GDM1 (cell line): Measurements from ENCODE around the gene CYP2D6.

Source experiments
- DNase-seq: peaks from one replicate; lab custom pipeline; 2025; lab: John Stamatoyannopoulos, UW

Gene CYP2D6

DNA sequence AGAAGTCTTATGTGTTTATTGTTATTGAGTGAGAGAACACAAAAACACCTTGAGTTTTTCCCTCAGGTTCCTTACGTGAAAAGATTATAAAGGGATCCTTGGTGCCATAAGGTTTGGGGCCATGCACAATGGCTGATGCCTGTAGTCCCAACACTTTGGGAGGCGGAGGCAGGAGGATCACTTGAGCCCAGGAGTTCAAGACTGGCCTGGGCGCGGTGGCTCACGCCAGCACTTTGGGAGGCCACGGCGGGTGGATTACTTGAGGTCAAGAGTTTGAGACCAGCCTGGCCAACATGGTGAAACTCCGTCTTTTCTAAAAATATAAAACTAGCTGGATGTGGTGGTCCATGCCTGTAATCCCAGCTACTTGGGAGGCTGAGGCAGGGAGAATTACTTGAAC lies 45.7 kb downstream of the CYP2D6 start:
- no peak for DNase-seq

DNA sequence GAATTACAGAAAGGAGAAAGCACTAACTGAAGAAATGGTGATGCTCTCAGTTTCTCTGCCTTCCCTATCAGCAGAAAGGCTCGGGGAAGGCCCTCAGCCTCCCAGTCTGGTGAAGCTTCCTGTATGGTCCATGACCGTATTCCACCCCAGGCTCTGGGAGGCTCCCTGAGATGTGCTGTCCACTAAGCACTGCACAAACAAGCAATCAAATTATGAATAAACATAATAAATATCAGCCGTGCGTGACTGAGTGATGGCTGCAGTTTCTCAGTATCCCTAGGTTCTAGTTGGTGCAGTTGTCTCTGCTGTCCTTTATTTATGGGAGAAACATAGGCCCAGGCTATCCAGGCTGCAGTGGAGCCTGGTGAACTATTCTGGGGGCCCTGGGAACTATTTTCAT lies 47.5 kb downstream of the CYP2D6 start:
- DNase-seq = no peak

DNA sequence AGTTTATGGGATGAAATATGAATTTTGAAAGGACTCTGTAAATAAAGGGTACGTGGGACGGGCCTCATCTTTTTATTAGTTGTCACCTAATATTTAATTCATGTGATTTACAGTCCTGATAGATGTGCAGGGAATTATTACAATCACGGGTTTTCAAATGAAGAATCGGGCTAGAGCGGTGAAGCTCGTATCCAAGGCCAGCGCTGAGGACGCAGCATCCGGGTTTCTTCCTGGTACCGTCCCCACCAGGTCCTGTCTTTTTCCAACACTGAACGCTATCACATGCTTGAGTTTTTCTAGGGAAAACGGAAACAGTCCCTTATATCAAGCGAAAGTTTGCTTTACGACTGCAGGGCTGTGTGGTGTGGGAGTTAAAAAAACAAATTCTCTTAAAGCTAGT lies 50.3 kb downstream of the CYP2D6 start:
- DNase-seq = no peak

DNA sequence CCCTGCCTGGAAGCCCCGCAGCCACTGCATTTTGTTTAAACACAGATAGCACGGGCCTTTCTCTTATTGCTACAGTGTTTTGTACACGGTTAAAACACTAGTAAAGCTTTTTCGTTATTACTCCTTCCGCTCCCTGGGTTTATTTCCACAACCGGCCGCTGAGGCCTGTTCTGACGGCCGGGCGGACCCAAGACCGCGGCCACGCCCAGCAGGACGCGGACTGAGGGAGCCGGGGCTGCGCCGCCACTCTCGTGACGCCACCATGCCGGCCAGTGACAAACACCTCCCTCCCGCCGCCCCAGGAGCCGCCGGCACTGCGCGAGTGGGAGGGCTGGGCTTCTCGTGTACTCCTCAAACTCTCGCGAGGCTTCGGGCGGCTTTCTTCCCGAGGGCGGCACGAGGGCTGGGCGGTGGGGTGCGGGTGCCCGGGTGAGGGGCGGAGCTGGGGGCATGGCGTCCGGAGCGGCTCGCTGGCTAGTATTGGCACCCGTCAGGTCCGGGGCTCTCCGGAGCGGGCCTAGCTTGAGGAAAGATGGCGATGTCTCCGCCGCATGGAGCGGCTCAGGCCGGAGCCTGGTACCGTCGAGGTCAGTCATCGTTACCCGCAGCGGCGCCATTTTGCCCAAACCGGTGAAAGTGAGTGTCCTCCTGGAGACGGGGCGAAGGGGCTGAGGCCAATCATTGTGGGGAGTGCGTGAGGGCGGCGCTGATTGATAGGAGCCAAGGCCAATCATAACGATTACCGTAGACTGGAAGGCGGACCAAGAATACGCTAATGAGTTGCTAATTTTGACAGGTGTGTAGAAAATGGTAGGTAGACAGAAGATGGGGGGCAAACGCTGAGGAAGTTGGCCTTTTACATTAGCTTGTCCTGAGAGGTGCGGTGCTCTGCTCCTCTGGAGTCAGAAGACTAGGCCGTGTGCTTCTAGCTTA lies 51.0 kb downstream of the CYP2D6 start, which contains the start of gene SMDT1:
TSS of gene SMDT1 (plus strand) at position 382 of the 933 bp plus-strand sequence. CDS start at position 451, 69 bp downstream.
- DNase-seq = peak; percentile 97

DNA sequence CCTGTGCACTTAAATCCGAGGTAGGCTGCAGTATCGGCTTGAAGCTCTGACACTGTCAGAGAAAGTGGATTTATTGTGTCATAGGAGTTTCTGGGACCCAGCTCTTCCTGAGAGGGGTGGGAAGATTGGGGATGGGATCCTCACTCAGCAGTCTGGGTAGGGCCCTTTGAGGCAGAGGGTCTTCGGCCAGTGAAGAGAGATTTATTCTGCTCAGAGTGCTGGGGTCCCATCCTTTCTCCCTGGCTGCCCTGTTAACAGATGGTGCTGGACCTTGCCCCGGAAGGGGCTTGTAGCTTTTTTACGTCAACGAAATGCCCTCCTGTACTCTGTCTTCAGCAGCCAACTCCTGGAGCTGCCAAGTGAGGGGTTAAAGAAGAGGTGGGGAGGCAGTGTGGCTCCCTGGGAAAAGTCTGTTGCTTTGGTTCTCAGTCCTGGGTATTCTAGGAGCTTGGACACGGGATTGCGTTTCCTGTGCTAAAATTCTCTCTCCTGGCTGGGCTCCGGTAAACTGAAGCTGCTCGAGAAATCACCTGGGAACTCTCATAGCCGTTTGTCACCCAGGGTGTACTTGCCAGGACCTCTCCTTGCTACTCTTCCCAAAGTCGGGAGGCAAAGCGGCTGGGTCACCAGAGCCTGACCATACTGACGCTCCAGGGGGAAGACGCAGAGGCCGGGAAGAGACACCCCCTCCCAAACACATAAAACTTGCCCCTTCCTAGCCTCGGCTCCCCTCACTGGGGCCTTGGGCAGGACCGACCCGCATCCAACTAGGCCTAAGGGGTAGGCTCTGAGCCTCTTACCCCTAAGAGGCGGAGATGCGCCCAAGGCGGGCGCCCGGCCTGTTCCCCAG lies 51.9 kb downstream of the CYP2D6 start:
- DNase-seq = no peak

DNA sequence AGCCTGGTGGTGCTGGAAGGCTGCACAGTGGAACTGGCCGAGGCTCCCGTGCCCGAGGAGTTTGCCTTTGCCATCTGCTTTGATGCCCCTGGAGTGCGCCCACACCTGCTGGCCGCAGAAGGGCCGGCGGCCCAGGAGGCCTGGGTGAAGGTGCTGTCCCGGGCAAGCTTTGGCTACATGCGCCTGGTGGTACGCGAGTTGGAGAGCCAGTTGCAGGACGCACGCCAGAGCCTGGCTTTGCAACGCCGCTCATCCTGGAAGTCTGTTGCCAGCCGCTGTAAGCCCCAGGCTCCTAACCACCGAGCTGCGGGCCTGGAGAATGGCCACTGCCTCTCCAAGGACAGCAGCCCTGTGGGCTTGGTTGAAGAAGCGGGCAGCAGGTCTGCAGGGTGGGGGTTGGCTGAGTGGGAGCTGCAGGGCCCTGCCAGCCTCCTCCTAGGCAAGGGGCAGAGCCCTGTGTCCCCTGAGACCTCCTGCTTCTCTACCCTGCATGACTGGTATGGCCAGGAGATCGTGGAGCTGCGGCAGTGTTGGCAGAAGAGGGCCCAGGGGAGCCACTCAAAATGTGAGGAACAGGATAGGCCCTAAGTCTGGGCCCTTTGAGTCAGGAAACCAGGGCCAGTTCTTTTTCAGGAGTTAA lies 53.0 kb downstream of the CYP2D6 start:
- no peak for DNase-seq

DNA sequence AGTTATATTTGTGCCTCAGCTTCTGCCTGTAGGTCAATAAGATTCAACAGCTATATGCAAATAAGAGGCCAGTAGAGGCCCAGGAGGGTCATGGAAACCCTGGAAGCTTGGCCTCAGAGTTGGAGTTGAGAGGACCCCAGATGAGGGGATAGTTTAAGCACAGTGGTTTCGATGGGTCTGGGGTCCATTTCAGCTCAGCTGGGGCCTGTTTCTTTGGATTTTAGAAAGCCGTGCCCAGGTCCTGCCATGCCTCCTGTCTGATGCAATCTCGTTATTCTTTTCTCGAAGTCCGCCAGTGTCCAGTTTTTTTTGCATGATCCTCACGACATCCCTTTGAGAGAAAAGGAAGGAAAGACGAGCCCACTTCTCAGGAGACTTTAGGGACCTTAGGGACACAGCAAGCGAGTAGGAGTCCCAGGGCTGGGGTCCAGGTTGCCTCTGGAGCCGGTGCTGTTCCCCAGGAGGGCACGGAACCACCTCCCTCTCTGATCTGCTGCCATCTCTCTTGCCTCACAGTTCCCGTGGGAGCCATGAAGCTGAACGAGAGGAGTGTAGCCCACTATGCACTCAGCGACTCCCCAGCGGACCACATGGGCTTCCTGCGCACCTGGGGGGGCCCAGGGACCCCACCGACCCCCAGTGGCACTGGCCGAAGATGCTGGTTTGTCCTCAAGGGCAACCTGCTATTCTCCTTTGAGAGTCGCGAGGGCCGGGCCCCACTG lies 53.7 kb downstream of the CYP2D6 start:
- DNase-seq = no peak
